SK-N-SH (cell line): ENCODE measurements around the gene SMIM29. TPM values are rescaled to one million over a fixed set of nuclear protein-coding genes. Genes with fewer than 3 reads are reported as not detected.

Experiments
- CTCF ChIA-PET: fragments of 300-600, 350-600 bp; formaldehyde crosslinking; extraction: SDS; loops from one replicate; lab custom pipeline; 2021; lab: Yijun Ruan, JAX
- POLR2A ChIA-PET: fragments of 350-600 bp; sonication (Branson Sonifier 250); formaldehyde crosslinking; extraction: SDS; loops from one replicate; lab custom pipeline; 2020; ENCODE audit warnings: antibody characterized with exemption, inconsistent platforms; lab: Yijun Ruan, JAX
- DNase-seq: peaks from one replicate; pipeline ENCODE4 v3.0.0; 2012
- H2AFZ ChIP-seq: fragments of 200-600 bp; sonication (generic); 2 replicates; pipeline ENCODE4 v1.8.1; 2016; ENCODE audit warnings: antibody characterized with exemption, mild to moderate bottlenecking, low read depth
- H3F3A ChIP-seq: fragments of 200-600 bp; sonication (generic); replicated peaks from 2 replicates; pipeline ENCODE3; 2016; ENCODE audit warnings: antibody characterized with exemption, mild to moderate bottlenecking; ENCODE audit not compliant: insufficient read depth
- H3K27ac ChIP-seq, 2 experiments: fragments of 200-500 bp in 1 of 2; fragments of 200-600 bp in 1 of 2; sonication (Bioruptor generic) in 1 of 2; sonication (generic), shearing (Covaris generic) in 1 of 2; 2 replicates each; pipeline versions ENCODE4 v1.5.1 to v1.6.1; 2014 to 2016; ENCODE audit warnings: low read depth in 2 of 2, inconsistent platforms in 1 of 2, low read length in 1 of 2, mild to moderate bottlenecking in 1 of 2, mixed read lengths in 1 of 2
- H3K27me3 ChIP-seq: fragments of 200-600 bp; sonication (generic), shearing (Covaris generic); 2 replicates; pipeline ENCODE4 v1.6.1; 2016; ENCODE audit warnings: mixed run types; ENCODE audit not compliant: insufficient read depth
- H3K36me3 ChIP-seq, 2 experiments: fragments of 200-500 bp in 1 of 2; fragments of 200-600 bp in 1 of 2; sonication (Bioruptor generic) in 1 of 2; sonication (generic) in 1 of 2; replicated peaks in 1 of 2; 2 replicates each; pipeline versions ENCODE3 to v1.5.1; 2014 to 2016; ENCODE audit warnings: low read length in 1 of 2, mild to moderate bottlenecking in 1 of 2; ENCODE audit not compliant: insufficient read depth in 2 of 2, control insufficient read depth in 1 of 2
- H3K4me1 ChIP-seq, 2 experiments: fragments of 200-500 bp in 1 of 2; fragments of 200-600 bp in 1 of 2; sonication (Bioruptor generic) in 1 of 2; sonication (generic), shearing (Covaris generic) in 1 of 2; 2 replicates each; pipeline versions ENCODE4 v1.5.1 to v1.6.1; 2014 to 2016; ENCODE audit warnings: low read depth in 1 of 2, low read length in 1 of 2, mixed run types in 1 of 2; ENCODE audit not compliant: insufficient read depth in 2 of 2, control insufficient read depth in 1 of 2
- H3K4me2 ChIP-seq: fragments of 200-600 bp; sonication (generic), shearing (Covaris generic); 2 replicates; pipeline ENCODE4 v1.6.1; 2017; ENCODE audit warnings: mixed run types
- H3K4me3 ChIP-seq, 2 experiments: fragments of 200-500 bp in 1 of 2; fragments of 200-600 bp in 1 of 2; sonication (Bioruptor generic) in 1 of 2; sonication (generic), shearing (Covaris generic) in 1 of 2; 2 replicates each; pipeline versions ENCODE4 v1.5.1 to v1.8.1; 2014 to 2016; ENCODE audit warnings: low read depth in 2 of 2, inconsistent platforms in 1 of 2, low read length in 1 of 2, mild to moderate bottlenecking in 1 of 2, mixed read lengths in 1 of 2, moderate library complexity in 1 of 2
- H3K79me2 ChIP-seq: fragments of 200-600 bp; sonication (generic); 2 replicates; pipeline ENCODE4 v1.8.1; 2017; ENCODE audit warnings: mild to moderate bottlenecking; ENCODE audit not compliant: insufficient read depth
- H3K9ac ChIP-seq: fragments of 200-600 bp; sonication (generic); 2 replicates; pipeline ENCODE4 v1.6.1; 2017; ENCODE audit warnings: mixed run types
- H3K9me2 ChIP-seq: fragments of 200-600 bp; sonication (generic); 2 replicates; pipeline ENCODE4 v1.6.1; 2017; ENCODE audit warnings: mixed run types
- H3K9me3 ChIP-seq: fragments of 200-600 bp; sonication (generic); 2 replicates; pipeline ENCODE4 v1.6.1; 2017; ENCODE audit warnings: mixed run types, mild to moderate bottlenecking, moderate library complexity
- H4K20me1 ChIP-seq: fragments of 200-600 bp; sonication (generic); 2 replicates; pipeline ENCODE4 v1.6.1; 2017; ENCODE audit warnings: mild to moderate bottlenecking, mixed run types; ENCODE audit not compliant: insufficient read depth
- CHD2 ChIP-seq: fragments of 150-350 bp; IDR thresholded peaks from 2 replicates; pipeline ENCODE4 v1.6.1; 2018; ENCODE audit warnings: low read length; ENCODE audit not compliant: partially characterized antibody
- ELF1 ChIP-seq: IDR thresholded peaks from 2 replicates; pipeline ENCODE4 v1.4.0; 2012
- EZH2phosphoT487 ChIP-seq: fragments of 200-600 bp; sonication (generic); IDR thresholded peaks from 2 replicates; pipeline ENCODE4 v1.6.1; 2017; ENCODE audit warnings: low read depth, mixed run types, mild to moderate bottlenecking, antibody characterized with exemption, moderate library complexity, borderline replicate concordance
- FOSL2 ChIP-seq: IDR thresholded peaks from 2 replicates; pipeline ENCODE4 v1.4.0; 2012; ENCODE audit warnings: low read depth, mild to moderate bottlenecking, moderate library complexity, borderline replicate concordance
- FOXJ3 ChIP-seq: sonication (generic); formaldehyde crosslinking; IDR thresholded peaks from 2 replicates; pipeline ENCODE4 v1.5.1; 2020; ENCODE audit warnings: mild to moderate bottlenecking, missing genetic modification reagents
- JUND ChIP-seq: IDR thresholded peaks from 2 replicates; pipeline ENCODE4 v1.4.0; 2012
- MEF2A ChIP-seq: IDR thresholded peaks from 2 replicates; pipeline ENCODE4 v1.4.0; 2012; ENCODE audit warnings: low read depth, borderline replicate concordance
- MXI1 ChIP-seq: IDR thresholded peaks from 2 replicates; pipeline ENCODE4 v1.6.1; 2012; ENCODE audit warnings: mild to moderate bottlenecking, low read depth, low read length, improper control_type of control experiment
- NFIC ChIP-seq: IDR thresholded peaks from 2 replicates; pipeline ENCODE4 v1.4.0; 2012; ENCODE audit warnings: borderline replicate concordance
- NRF1 ChIP-seq: IDR thresholded peaks from 2 replicates; pipeline ENCODE4 v1.6.1; 2012; ENCODE audit warnings: low read depth, mild to moderate bottlenecking, low read length
- RFX5 ChIP-seq: IDR thresholded peaks from 2 replicates; pipeline ENCODE4 v1.6.1; 2012; ENCODE audit warnings: mild to moderate bottlenecking, improper control_type of control experiment, low read length
- TEAD4 ChIP-seq: IDR thresholded peaks from 2 replicates; pipeline ENCODE4 v1.4.0; 2012; ENCODE audit warnings: mild to moderate bottlenecking, borderline replicate concordance; ENCODE audit not compliant: insufficient read depth
- YY1 ChIP-seq: IDR thresholded peaks from 2 replicates; pipeline ENCODE4 v1.4.0; 2012; ENCODE audit warnings: low read depth, mild to moderate bottlenecking
- WGBS: methylation state at CpG from one replicate; pipeline ENCODE4 v1.1.6; 2017; ENCODE audit warnings: low lambda C conversion rate; 5-methylcytosine and 5-hydroxymethylcytosine counted together
- polyA plus RNA-seq, 3 experiments: library from polyadenylated mRNA; depleted of rRNA; stranded (reverse); fragments of >200 nt; gene quantifications; 2 replicates each; pipeline ENCODE4 v1.2.3, GENCODE V29; 2012
- TF ChIP-seq, protein P1 (sequence below): IDR thresholded peaks from 2 replicates; pipeline ENCODE4 v1.4.0; 2012; ENCODE audit warnings: low read depth, borderline replicate concordance
- TF ChIP-seq, protein P2 (sequence below): IDR thresholded peaks from 2 replicates; pipeline ENCODE4 v1.6.1; 2012; ENCODE audit warnings: mild to moderate bottlenecking, low read depth, low read length, moderate library complexity
- TF ChIP-seq, protein P3 (sequence below): fragments of 200-600 bp; sonication (generic); IDR thresholded peaks from 2 replicates; pipeline ENCODE4 v1.6.1; 2017; ENCODE audit warnings: antibody characterized with exemption, mild to moderate bottlenecking, moderate library complexity
- TF ChIP-seq, protein P4 (sequence below): fragments of 150-350 bp; IDR thresholded peaks from 2 replicates; pipeline ENCODE4 v1.6.1; 2016; ENCODE audit warnings: mild to moderate bottlenecking, low read depth, low read length
- TF ChIP-seq, protein P5 (sequence below): IDR thresholded peaks from 2 replicates; pipeline ENCODE4 v1.4.0; 2012; ENCODE audit warnings: low read depth, borderline replicate concordance

Gene SMIM29
- polyA plus RNA-seq, 1 of the 3 experiments (the other 2 are of a cell fraction), result 50.2 TPM

DNA sequence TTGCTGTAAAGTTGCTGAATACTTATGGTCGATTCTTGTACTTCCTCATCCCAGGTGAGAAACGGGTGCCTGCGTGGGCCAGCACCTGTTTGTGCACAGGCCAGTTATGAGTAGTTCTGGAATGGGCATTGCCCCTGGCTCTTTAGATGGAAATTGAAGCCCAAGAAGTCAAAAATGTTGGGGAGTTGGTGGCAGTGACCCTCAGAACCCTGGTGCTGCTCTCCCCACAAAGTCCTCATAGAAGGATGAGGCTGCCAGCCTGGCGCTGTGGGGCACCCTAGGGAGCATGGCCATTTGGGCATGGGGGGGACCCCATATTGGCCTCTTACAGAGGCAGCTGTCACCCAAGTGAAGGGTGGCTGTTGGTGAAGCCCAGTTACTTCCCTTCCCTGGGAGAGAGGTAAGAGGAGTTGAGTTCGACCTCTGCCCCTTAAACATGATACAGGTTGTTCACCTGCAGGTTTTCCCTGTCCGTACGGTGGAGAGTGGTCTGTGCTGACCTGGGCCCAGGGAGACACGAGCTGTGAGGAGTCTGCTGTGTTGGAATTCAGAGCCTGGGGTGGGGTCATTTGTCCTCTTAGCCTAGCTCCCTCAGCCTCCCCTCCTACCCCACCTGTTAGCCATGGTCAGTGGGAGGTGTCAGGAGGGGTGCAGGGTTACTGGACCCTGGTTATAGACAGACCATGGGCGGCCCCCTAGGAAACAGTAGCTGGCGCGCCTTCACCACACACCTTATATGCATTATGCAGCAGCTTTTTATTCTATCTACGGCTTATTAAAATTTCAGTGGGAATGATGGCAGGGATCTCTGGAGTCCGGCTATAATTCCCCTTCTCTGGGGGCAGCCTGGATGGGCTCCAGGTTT is 7.2 kb downstream of the SMIM29 start:
- peak overlapping the region in 1 of 2 experiments; percentile 97; a peak in 2 of 4 replicates for H3K27ac ChIP-seq

More for the DNA sequence above, 7.2 kb downstream of the SMIM29 start:
- peaks cover 18 to 53% of the 10 kb centered on the region in 2 experiments for H3K4me1 ChIP-seq
- CTCF ChIA-PET, result interaction anchor here (1.0 to 1.1 kb wide), 2 partner anchors 46 to 173 kb away, joined by 3 read pairs; no protein-coding TSS in a partner anchor
- no peak overlapping the region for H3K4me3 ChIP-seq
- H2AFZ ChIP-seq, result no peak overlapping the region
- H4K20me1 ChIP-seq, result no peaks in the 10 kb centered on the region
- WGBS, result 92% methylated on average over 10 of the region's 13 CpGs
- no peak for TF ChIP-seq CHD2
- TF ChIP-seq, protein P1, sequence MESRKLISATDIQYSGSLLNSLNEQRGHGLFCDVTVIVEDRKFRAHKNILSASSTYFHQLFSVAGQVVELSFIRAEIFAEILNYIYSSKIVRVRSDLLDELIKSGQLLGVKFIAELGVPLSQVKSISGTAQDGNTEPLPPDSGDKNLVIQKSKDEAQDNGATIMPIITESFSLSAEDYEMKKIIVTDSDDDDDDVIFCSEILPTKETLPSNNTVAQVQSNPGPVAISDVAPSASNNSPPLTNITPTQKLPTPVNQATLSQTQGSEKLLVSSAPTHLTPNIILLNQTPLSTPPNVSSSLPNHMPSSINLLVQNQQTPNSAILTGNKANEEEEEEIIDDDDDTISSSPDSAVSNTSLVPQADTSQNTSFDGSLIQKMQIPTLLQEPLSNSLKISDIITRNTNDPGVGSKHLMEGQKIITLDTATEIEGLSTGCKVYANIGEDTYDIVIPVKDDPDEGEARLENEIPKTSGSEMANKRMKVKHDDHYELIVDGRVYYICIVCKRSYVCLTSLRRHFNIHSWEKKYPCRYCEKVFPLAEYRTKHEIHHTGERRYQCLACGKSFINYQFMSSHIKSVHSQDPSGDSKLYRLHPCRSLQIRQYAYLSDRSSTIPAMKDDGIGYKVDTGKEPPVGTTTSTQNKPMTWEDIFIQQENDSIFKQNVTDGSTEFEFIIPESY, result no peak
- no peak for TF ChIP-seq EZH2phosphoT487
- no peak for TF ChIP-seq NRF1
- no peak for TF ChIP-seq JUND
- TF ChIP-seq, protein P2, sequence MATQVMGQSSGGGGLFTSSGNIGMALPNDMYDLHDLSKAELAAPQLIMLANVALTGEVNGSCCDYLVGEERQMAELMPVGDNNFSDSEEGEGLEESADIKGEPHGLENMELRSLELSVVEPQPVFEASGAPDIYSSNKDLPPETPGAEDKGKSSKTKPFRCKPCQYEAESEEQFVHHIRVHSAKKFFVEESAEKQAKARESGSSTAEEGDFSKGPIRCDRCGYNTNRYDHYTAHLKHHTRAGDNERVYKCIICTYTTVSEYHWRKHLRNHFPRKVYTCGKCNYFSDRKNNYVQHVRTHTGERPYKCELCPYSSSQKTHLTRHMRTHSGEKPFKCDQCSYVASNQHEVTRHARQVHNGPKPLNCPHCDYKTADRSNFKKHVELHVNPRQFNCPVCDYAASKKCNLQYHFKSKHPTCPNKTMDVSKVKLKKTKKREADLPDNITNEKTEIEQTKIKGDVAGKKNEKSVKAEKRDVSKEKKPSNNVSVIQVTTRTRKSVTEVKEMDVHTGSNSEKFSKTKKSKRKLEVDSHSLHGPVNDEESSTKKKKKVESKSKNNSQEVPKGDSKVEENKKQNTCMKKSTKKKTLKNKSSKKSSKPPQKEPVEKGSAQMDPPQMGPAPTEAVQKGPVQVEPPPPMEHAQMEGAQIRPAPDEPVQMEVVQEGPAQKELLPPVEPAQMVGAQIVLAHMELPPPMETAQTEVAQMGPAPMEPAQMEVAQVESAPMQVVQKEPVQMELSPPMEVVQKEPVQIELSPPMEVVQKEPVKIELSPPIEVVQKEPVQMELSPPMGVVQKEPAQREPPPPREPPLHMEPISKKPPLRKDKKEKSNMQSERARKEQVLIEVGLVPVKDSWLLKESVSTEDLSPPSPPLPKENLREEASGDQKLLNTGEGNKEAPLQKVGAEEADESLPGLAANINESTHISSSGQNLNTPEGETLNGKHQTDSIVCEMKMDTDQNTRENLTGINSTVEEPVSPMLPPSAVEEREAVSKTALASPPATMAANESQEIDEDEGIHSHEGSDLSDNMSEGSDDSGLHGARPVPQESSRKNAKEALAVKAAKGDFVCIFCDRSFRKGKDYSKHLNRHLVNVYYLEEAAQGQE, result no peak
- TF ChIP-seq, protein P3, sequence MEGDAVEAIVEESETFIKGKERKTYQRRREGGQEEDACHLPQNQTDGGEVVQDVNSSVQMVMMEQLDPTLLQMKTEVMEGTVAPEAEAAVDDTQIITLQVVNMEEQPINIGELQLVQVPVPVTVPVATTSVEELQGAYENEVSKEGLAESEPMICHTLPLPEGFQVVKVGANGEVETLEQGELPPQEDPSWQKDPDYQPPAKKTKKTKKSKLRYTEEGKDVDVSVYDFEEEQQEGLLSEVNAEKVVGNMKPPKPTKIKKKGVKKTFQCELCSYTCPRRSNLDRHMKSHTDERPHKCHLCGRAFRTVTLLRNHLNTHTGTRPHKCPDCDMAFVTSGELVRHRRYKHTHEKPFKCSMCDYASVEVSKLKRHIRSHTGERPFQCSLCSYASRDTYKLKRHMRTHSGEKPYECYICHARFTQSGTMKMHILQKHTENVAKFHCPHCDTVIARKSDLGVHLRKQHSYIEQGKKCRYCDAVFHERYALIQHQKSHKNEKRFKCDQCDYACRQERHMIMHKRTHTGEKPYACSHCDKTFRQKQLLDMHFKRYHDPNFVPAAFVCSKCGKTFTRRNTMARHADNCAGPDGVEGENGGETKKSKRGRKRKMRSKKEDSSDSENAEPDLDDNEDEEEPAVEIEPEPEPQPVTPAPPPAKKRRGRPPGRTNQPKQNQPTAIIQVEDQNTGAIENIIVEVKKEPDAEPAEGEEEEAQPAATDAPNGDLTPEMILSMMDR, result no peak
- TF ChIP-seq FOXJ3, result no peak
- no peak for TF ChIP-seq NFIC
- no peak for TF ChIP-seq MXI1
- no peak for TF ChIP-seq ELF1
- TF ChIP-seq, protein P4, sequence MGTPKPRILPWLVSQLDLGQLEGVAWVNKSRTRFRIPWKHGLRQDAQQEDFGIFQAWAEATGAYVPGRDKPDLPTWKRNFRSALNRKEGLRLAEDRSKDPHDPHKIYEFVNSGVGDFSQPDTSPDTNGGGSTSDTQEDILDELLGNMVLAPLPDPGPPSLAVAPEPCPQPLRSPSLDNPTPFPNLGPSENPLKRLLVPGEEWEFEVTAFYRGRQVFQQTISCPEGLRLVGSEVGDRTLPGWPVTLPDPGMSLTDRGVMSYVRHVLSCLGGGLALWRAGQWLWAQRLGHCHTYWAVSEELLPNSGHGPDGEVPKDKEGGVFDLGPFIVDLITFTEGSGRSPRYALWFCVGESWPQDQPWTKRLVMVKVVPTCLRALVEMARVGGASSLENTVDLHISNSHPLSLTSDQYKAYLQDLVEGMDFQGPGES, result no peak
- TF ChIP-seq, protein P5, sequence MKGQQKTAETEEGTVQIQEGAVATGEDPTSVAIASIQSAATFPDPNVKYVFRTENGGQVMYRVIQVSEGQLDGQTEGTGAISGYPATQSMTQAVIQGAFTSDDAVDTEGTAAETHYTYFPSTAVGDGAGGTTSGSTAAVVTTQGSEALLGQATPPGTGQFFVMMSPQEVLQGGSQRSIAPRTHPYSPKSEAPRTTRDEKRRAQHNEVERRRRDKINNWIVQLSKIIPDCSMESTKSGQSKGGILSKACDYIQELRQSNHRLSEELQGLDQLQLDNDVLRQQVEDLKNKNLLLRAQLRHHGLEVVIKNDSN, result no peak
- TF ChIP-seq FOSL2, result no peak
- TF ChIP-seq MEF2A, result no peak
- TF ChIP-seq RFX5, result no peak
- no peak for TF ChIP-seq TEAD4
- no peak for TF ChIP-seq YY1
- no peaks in the 10 kb centered on the region for H3K27me3 ChIP-seq
- no peaks in the 10 kb centered on the region for H3K9me3 ChIP-seq
- peaks cover 11 to 17% of the 10 kb centered on the region in 2 experiments for H3K36me3 ChIP-seq
- H3K9me2 ChIP-seq, result no peaks in the 10 kb centered on the region
- no peak for DNase-seq
- peak overlapping the region; percentile 44; the same call in 1 of the 2 replicates for H3K9ac ChIP-seq
- H3F3A ChIP-seq, result peaks cover 44% of the 10 kb centered on the region
- peaks cover 32% of the 10 kb centered on the region for H3K79me2 ChIP-seq
- POLR2A ChIA-PET, result no interaction called here
- H3K4me2 ChIP-seq, result peak overlapping the region; percentile 92
